Hematopoietic multipotent progenitor cell (in vitro differentiated cells): ENCODE results near the gene C14orf180. TPM values are rescaled to one million over a fixed set of nuclear protein-coding genes. Genes with fewer than 3 reads are reported as not detected.

ENCODE experiments used
- DNase-seq, 3 donors: peaks; one replicate each; pipeline ENCODE4 v3.0.0-alpha.2; 2011 to 2015; ENCODE audit warnings: low read depth in 2 of 3, low spot score in 2 of 3
- total RNA-seq: library from RNA; depleted of rRNA; stranded (reverse); fragments of >200 nt; gene quantifications from one replicate; pipeline ENCODE4 v1.2.3, GENCODE V29; 2012

C14orf180 gene
- total RNA-seq, 1 donor, result not detected

- DNase-seq, result no peak
Measured at GRCh38 chr14:104592292-104592672, 12.7 kb downstream of the C14orf180 start.

DNA sequence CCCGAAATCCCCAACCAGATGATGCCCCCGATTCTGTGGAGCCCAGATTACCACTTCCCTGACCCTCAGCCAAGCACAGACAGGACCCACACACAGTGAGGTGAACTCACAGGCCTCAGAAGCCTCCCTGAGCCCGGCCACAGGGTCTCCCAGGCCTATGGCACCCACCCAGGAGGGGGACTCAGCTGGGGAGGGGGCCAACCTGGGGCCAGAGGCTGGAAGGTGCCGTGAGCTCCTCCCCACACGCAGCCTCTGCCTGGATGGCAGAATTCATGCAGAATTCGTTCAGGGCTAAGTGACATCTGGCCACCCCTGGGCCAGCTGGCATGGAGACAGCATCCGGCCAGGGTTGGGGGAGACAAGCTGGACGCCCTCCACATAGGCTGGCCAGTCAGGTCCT is 13.2 kb downstream of the C14orf180 start:
- no peak for DNase-seq

DNA sequence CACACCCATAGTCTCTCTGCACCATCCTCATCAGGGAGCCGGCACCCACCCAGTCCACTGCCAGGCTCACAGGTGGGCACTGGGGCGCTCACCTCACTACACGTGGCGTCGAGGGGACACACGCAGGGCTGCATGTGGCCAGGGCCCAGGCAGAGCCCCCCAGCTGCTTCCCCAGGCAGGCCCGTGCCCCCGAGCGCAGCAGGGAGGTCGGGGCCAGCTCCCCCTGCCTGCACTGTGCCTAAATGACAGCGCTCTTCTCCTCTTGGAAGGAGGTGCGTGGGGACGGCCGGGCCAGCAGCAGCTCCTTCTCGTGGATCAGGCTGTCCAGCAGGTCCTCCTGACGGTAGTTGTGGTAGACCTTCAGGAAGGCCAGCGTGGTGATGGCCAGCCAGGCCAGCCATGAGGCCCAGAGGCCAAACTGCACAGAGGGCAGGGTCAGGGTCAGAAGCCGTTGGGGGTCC is 13.7 kb downstream of the C14orf180 start:
- no peak for DNase-seq

DNA sequence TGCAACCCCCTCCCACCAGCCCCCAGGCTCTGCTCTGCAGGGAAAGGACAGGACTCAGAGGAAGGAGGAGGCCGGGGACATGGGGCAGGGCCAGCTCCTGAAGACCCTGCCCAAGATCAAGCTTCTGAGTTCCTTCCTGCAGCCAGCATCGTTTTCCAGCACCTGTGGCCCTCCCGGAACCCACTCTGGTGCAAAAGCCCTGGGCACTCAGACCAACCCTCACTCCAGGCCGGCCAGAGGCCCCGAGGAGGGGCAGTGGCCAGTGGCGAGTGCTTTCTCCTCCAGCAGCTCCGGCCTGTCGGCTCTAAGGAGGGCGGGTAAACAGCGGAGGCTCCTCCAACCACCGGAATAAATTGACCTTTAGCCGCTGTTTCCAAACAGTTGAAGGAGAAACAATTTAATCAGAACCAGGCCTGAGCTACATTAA is 14.2 kb downstream of the C14orf180 start:
- no peak for DNase-seq

GRCh38 chr14:104594310-104595046 is 14.9 kb downstream of the C14orf180 start:
- DNase-seq, result no peak

DNA sequence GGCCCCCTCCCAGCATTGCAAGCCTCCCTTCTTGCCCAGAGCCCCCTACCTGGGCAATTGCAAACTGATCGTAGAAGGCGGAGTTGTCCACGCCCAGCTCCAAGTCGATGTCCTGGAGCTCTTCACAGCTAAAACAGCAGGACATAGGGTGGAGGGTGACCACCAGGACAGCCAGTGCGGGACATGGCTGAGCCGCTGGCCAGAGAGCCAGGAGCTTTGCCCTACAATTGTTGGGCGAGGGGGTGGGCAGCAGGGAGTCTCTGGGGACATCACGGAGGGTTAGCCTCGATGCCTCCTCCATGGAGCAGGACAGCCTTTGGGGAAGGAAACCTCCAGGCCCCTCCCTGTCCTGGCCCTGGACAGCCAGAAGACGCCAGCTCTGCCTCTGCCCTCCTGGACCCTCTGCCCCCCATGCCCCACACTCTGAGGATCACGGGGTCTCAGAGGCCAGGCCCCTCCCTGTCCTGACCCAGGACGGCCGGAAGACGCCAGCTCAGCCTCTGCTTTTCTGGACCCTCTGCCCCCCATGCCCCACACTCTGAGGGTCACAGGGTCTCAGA is 15.6 kb downstream of the C14orf180 start:
- no peak for DNase-seq

DNA sequence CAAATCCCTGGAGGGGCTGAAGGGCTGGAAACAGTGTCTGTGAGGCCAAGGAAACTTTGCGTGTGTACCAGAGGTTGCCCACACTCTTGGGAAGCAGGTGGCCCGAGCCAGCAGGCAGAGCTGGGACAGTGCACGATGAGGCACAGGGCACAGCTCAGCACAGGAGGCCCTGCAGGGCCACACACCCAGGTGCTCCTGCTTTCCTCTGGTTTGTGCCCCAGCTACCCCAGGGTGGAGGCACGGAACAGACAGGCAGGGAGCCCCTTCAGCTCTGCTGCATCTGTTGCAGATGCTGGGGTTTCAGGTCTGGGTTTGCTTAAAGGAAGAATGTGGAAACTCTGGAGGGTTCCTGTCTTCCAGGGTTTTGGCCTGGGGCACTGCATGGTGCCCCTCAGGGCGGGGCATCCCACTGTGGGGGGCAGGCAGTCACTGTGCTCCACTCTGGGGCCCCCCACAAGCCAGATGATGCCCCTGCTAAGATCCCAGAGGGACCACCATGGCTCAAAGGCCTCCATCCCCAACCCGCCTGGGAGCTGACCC is 16.4 kb downstream of the C14orf180 start:
- no peak for DNase-seq

DNA sequence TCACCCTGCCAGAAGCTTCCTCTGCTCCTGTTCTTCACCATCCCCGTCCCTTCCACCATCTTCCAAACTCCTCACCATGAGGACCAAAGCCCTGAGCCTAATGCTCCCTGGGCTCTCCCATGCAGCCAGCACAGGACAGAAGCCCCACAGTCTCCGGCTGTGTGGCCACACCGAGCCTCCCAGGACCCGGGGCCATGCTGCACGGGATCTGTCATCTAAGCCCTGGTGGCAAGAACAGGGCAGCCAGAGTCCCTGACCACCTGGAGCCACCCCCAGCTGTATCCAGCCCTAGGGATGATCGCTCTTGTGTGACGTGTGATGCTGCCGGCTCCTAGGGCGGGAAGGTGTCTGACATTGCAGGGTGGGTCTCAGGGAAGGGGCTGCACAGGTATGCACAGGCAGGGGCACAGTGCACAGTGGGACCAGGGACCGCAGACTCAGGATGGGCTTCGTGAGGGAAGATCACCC is 16.9 kb downstream of the C14orf180 start:
- no peak for DNase-seq

GRCh38 chr14:104596927-104597351 is 17.4 kb downstream of the C14orf180 start:
- DNase-seq, result no peak

DNA sequence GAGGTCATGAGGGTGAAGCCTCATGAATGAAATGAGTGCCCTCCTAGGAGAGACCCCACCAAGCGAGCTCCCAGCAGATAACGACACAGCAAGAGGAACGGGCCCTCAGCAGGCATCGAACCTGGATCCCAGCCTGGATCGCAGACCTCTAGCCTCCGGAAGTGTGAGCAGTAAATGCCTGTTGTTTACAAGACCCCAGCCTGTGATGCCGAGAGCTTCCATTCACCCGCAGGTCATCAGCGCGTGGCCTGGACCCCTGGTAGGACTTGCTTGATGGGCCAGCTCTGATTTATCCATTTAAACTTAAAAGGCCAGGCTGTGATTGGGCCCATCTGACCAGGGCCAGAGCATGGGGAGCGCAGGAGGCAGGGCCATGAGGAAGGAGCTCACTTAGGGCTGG is 18.0 kb downstream of the C14orf180 start:
- no peak for DNase-seq

- DNase-seq, result no peak
Measured at GRCh38 chr14:104598039-104598909, 18.7 kb downstream of the C14orf180 start.

- no peak for DNase-seq
Measured at GRCh38 chr14:104598910-104599273, 19.3 kb downstream of the C14orf180 start.

DNA sequence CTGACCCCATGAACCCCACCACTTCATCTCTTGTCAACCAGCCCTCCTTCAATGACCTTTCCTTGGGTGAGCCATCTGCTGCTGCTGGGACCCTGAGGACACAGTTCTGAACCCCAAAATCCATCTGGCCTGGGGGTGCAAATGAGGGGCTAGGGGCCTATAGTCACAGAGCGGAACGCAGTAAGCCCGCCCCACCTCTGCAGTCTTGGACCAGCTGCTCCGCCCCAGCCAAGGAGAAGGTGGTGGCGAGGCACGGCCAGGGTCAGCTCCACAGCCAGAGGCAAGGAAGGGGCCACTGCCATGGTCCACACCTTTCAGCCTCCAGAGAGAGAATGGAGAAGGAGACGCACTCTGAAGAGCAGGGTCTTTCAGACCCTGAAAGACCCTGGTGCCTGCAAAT is 19.9 kb downstream of the C14orf180 start:
- DNase-seq, result no peak

- no peak for DNase-seq
Measured at GRCh38 chr14:104600141-104600643, 20.6 kb downstream of the C14orf180 start.

DNA sequence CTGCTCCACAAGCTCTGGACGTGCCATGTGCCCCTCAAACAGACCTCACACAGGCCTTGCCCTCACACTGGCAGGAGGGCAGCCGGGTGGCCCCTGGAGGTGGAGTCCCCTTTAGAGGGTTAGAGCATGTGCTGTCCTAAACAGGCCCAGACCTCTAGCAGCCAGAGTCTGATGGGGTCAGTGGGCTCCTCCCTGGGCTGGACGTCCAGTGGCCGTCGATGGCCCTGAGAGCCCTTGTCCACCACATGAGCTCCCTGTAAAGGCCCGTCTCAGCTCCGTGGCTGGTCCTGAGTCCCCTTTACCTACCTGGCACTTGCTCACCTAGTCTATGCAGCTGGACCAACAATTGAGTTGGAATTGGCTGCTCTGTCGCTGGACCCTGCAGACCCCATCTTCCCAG is 21.2 kb downstream of the C14orf180 start:
- DNase-seq, result no peak

DNA sequence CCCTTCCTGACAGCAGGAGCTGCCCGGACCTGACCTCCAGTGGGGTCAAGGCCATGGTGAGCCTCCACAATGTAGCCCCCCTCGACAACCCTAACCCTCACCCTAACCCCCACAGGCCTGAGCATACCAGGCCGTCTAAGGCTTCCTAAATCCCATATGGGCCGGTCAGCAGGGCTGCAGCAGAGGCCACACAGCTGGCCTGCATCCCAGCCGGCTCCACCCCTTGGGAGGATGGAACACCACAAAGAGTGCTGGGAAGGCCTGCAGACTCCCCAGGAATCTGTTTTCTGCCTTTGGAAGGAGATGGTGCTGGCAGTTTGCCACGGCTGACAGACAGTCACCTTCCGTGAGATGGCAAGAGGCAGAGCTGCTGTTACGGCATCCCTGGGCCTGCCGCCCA is 22.2 kb downstream of the C14orf180 start:
- DNase-seq, result no peak

GRCh38 chr14:104602315-104602932 is 22.9 kb downstream of the C14orf180 start:
- DNase-seq, result no peak

GRCh38 chr14:104602933-104603325 is 23.4 kb downstream of the C14orf180 start:
- DNase-seq, result no peak

- DNase-seq, result no peak
Measured at GRCh38 chr14:104603711-104604401, 24.3 kb downstream of the C14orf180 start.
